Measurements from ENCODE around the gene SPSB4. TPM values are rescaled to one million over a fixed set of nuclear protein-coding genes. Genes with fewer than 3 reads are reported as not detected.

The SPSB4 gene
- total and polyA plus RNA-seq, 10 of the 15 experiments (the other 5 are each of a cell fraction or from before 2014, with no cell fraction given): not detected

GRCh38 chr3:141087778-141088130, 36.6 kb downstream of the SPSB4 start:
- SMC1A ChIA-PET (ENCODE audit: uncharacterized antibody, unreplicated experiment): no interaction called here
- intact Hi-C loops (cut with micrococcal nuclease; ENCODE audit: unreplicated experiment): no loop called here
- BruUV-seq (replicated peaks): no TSS peak
- 38% methylated on average over 6 of the region's 6 CpGs for whole genome bisulfite sequencing (ENCODE audit: insufficient coverage, insufficient replicate concordance, low lambda C conversion rate, missing lambda C conversion rate)
- Histone ChIP-seq H2AFZ (ENCODE audit: control insufficient read depth, low read depth, low read length) (no peak overlapping the region), H3K9me3 (replicated peaks; ENCODE audit: control insufficient read depth, insufficient read depth, low read length) (no peaks in the 10 kb centered on the region), H3K27ac (ENCODE audit: control insufficient read depth, insufficient read depth) (no peak overlapping the region), H3K9ac (ENCODE audit: control insufficient read depth, insufficient read depth, low read length) (no peak overlapping the region), H3K36me3 (ENCODE audit: control insufficient read depth in 2 of 2, insufficient read depth in 2 of 2, low read length in 1 of 2) (no peaks in the 10 kb centered on the region), H3K4me3 (no peak overlapping the region), H3K79me2 (ENCODE audit: control insufficient read depth, insufficient read depth, low read length) (no peaks in the 10 kb centered on the region), H3K4me2 (ENCODE audit: control insufficient read depth, insufficient read depth) (no peak overlapping the region), H4K20me1 (ENCODE audit: control insufficient read depth, insufficient read depth) (no peaks in the 10 kb centered on the region), H3K27me3 (replicated peaks in 1 of 2; ENCODE audit: control insufficient read depth in 2 of 2, insufficient read depth in 2 of 2, low read length in 1 of 2) (no peaks in the 10 kb centered on the region; a peak in 1 of 4 replicates), H3K4me1 (ENCODE audit: control insufficient read depth, insufficient read depth, low read length) (no peaks in the 10 kb centered on the region)
- POLR2A ChIA-PET: no interaction called here
- ATAC-seq: no peak
- TF ChIP-seq REST (IDR thresholded peaks at IDR 0.05; ENCODE audit: low read depth, low read length) (no peak), ATF2 (IDR thresholded peaks at IDR 0.05; ENCODE audit: low read length) (no peak)
- no peak for DNase-seq (ENCODE audit: low read depth, low spot score)
- no peak for FAIRE-seq
- CTCF ChIA-PET: no interaction called here
- RAD21 ChIA-PET (ENCODE audit: unreplicated experiment): no interaction called here
- in situ Hi-C loops (cut with MboI): no loop called here

Data from GM12878 (cell line).